ENCODE data around the gene CAPN1. TPM values are rescaled to one million over a fixed set of nuclear protein-coding genes. Genes with fewer than 3 reads are reported as not detected.

The CAPN1 gene
- total RNA-seq, 6 experiments from 2014 or later: 55.7 to 124 (median 83.1) TPM

- H3K27me3 ChIP-seq: no peaks in the 10 kb centered on the region
- WGBS (ENCODE audit: insufficient coverage, low coverage, low lambda C conversion rate, missing lambda C conversion rate): under 1% methylated on average over 27 of the region's 60 CpGs
These were observed 47.3 kb upstream of the CAPN1 start, which contains the start of gene SYVN1 for GRCh38 chr11:65134240-65134951. TSS of gene SYVN1 (minus strand) at chr11:65134519. CDS start at chr11:65133601, 918 bp downstream.

GRCh38 chr11:65134952-65135632 lies 46.6 kb upstream of the CAPN1 start:
- WGBS (ENCODE audit: insufficient coverage, low coverage, low lambda C conversion rate, missing lambda C conversion rate): 4% methylated on average over 20 of the region's 24 CpGs
- TF ChIP-seq POLR2A (IDR thresholded peaks at IDR 0.05): no peak
- TF ChIP-seq CTCF (IDR thresholded peaks at IDR 0.05): no peak
- intact Hi-C loops (cut with DNase I): loop anchor here in 1 of 2 donors (10.0 kb wide), 1 partner anchor 120 kb away; no protein-coding TSS in a partner anchor
- DNase-seq: peak; percentile 95 to 98 (median 97)
- peak; percentile 80 to 86 (median 82) for ATAC-seq
- peak overlapping the region; percentile 96 to 99 (median 97) for H3K27ac ChIP-seq
- H3K27me3 ChIP-seq: no peaks in the 10 kb centered on the region
- peaks cover 0 to 25% (median 11%) of the 10 kb centered on the region in 4 donors for H3K4me1 ChIP-seq
- H3K9me3 ChIP-seq: no peaks in the 10 kb centered on the region
- H3K4me3 ChIP-seq: peak overlapping the region; percentile 92 to 99 (median 99)
- H3K36me3 ChIP-seq: peaks cover 0 to 29% (median 16%) of the 10 kb centered on the region in 4 donors

More at GRCh38 chr11:65134240-65134951, 47.3 kb upstream of the CAPN1 start, which contains the start of gene SYVN1:
- peak within 1 kb of the TSS; percentile 96 to 99 (median 97) for H3K27ac ChIP-seq
- peak within 1 kb of the TSS; percentile 92 to 99 (median 99) for H3K4me3 ChIP-seq
- ATAC-seq: peak; percentile 83 to 90 (median 86)
- TF ChIP-seq CTCF (IDR thresholded peaks at IDR 0.05) (no peak), POLR2A (IDR thresholded peaks at IDR 0.05) (peak; percentile 97)
- peak; percentile 94 to 96 (median 95) for DNase-seq
- H3K4me1 ChIP-seq: peaks cover 0 to 25% (median 11%) of the 10 kb centered on the region in 4 donors
- peaks cover 4 to 36% (median 21%) of the 10 kb centered on the region in 4 donors for H3K36me3 ChIP-seq
- H3K9me3 ChIP-seq: no peaks in the 10 kb centered on the region
- intact Hi-C loops (cut with DNase I): loop anchor here in 1 of 2 donors (10.0 kb wide), 1 partner anchor 120 kb away; no protein-coding TSS in a partner anchor

- no peak for TF ChIP-seq POLR2A (IDR thresholded peaks at IDR 0.05)
- TF ChIP-seq CTCF (IDR thresholded peaks at IDR 0.05): no peak
- 52% methylated on average over 8 of the region's 11 CpGs for WGBS (ENCODE audit: insufficient coverage, low coverage, low lambda C conversion rate, missing lambda C conversion rate)
- peak overlapping the region; percentile 92 to 99 (median 99) for H3K4me3 ChIP-seq
- H3K36me3 ChIP-seq: peaks cover 0 to 23% (median 12%) of the 10 kb centered on the region in 4 donors
- peak overlapping the region; percentile 96 to 99 (median 97) for H3K27ac ChIP-seq
- ATAC-seq (no peak), DNase-seq (no peak)
- H3K9me3 ChIP-seq: no peaks in the 10 kb centered on the region
- peaks cover 0 to 25% (median 11%) of the 10 kb centered on the region in 4 donors for H3K4me1 ChIP-seq
- intact Hi-C loops (cut with DNase I): loop anchor here in 1 of 2 donors (10.0 kb wide), 1 partner anchor 119 kb away; no protein-coding TSS in a partner anchor
- no peaks in the 10 kb centered on the region for H3K27me3 ChIP-seq
These were observed 46.0 kb upstream of the CAPN1 start for GRCh38 chr11:65135633-65136145.

GRCh38 chr11:65136515-65137096 lies 45.1 kb upstream of the CAPN1 start:
- TF ChIP-seq POLR2A (IDR thresholded peaks at IDR 0.05) (no peak), CTCF (IDR thresholded peaks at IDR 0.05) (no peak)
- no peak for ATAC-seq
- H3K27ac ChIP-seq: no peak overlapping the region

More at GRCh38 chr11:65136515-65137096, 45.1 kb upstream of the CAPN1 start:
- Histone ChIP-seq H3K9me3 (no peaks in the 10 kb centered on the region), H3K27me3 (no peaks in the 10 kb centered on the region), H3K4me3 (no peak overlapping the region), H3K4me1 (peaks cover 0 to 31% (median 11%) of the 10 kb centered on the region in 4 donors), H3K36me3 (peaks cover 0 to 14% (median 7%) of the 10 kb centered on the region in 4 donors)
- intact Hi-C loops (cut with DNase I): loop anchor here in 1 of 2 donors (10.0 kb wide), 1 partner anchor 118 kb away; no protein-coding TSS in a partner anchor
- no peak for DNase-seq
- WGBS (ENCODE audit: insufficient coverage, low coverage, low lambda C conversion rate, missing lambda C conversion rate): 94% methylated on average over 6 of the region's 15 CpGs

All from right lobe of liver (tissue), 6 donors.